OCI-LY7 (cell line): ENCODE results near the gene PDIA2. TPM values are rescaled to one million over a fixed set of nuclear protein-coding genes. Genes with fewer than 3 reads are reported as not detected.

Experiments
- BruUV-seq: library from RNA; stranded (reverse); fragments of 400-500 nt; replicated peaks from 2 replicates; lab custom pipeline; 2021; lab: Mats Ljungman, UMichigan
- CTCF ChIA-PET: fragments of 300-600 bp; sonication (Branson Sonifier 250); formaldehyde crosslinking; loops from one replicate; lab custom pipeline; 2022; ENCODE audit warnings: antibody characterized with exemption; ENCODE audit not compliant: unreplicated experiment; lab: Charles Lee
- POLR2A ChIA-PET: fragments of 300-600 bp; sonication (Branson Sonifier 250); formaldehyde crosslinking; loops from one replicate; lab custom pipeline; 2022; ENCODE audit warnings: antibody characterized with exemption; lab: Charles Lee
- DNase-seq: peaks from one replicate; pipeline ENCODE4 v3.0.0-alpha.2; 2015; ENCODE audit warnings: low spot score
- H2AFZ ChIP-seq: fragments of 200-600 bp; sonication (generic), shearing (Covaris generic); 2 replicates; pipeline ENCODE4 v1.6.1; 2014; ENCODE audit warnings: mild to moderate bottlenecking, antibody characterized with exemption, low read length, moderate library complexity
- H3K27ac ChIP-seq: fragments of 200-600 bp; sonication (generic); 2 replicates; pipeline ENCODE4 v1.5.1; 2014; ENCODE audit warnings: mixed run types, low read depth, mild to moderate bottlenecking, moderate library complexity, low read length, inconsistent platforms; ENCODE audit not compliant: poor library complexity, severe bottlenecking
- H3K36me3 ChIP-seq: fragments of 200-600 bp; sonication (generic); 2 replicates; pipeline ENCODE4 v1.6.1; 2014; ENCODE audit warnings: mild to moderate bottlenecking, antibody characterized with exemption, low read length, moderate library complexity, mixed read lengths; ENCODE audit not compliant: insufficient read depth
- H3K4me1 ChIP-seq: fragments of 200-600 bp; sonication (generic); 2 replicates; pipeline ENCODE4 v1.5.1; 2014; ENCODE audit warnings: mild to moderate bottlenecking, low read length; ENCODE audit not compliant: insufficient read depth, poor library complexity, severe bottlenecking
- H3K4me2 ChIP-seq: fragments of 200-600 bp; sonication (generic); 2 replicates; pipeline ENCODE4 v1.6.1; 2014; ENCODE audit warnings: mild to moderate bottlenecking, low read length
- H3K4me3 ChIP-seq: fragments of 200-600 bp; sonication (generic); 2 replicates; pipeline ENCODE4 v1.5.1; 2014; ENCODE audit warnings: mild to moderate bottlenecking, low read depth, low read length; ENCODE audit not compliant: poor library complexity, severe bottlenecking
- H3K79me2 ChIP-seq: fragments of 200-600 bp; sonication (generic); 2 replicates; pipeline ENCODE4 v1.6.1; 2016; ENCODE audit warnings: low read depth, mild to moderate bottlenecking, low read length, moderate library complexity, mixed read lengths; ENCODE audit not compliant: insufficient read depth
- H3K9me2 ChIP-seq: fragments of 200-600 bp; sonication (generic); 2 replicates; pipeline ENCODE4 v1.6.1; 2016; ENCODE audit warnings: mild to moderate bottlenecking, low read length, mixed read lengths; ENCODE audit not compliant: insufficient read depth
- H3K9me3 ChIP-seq: fragments of 200-600 bp; sonication (generic); 2 replicates; pipeline ENCODE4 v1.6.1; 2014; ENCODE audit warnings: mild to moderate bottlenecking, mixed run types, low read length, mixed read lengths
- H4K20me1 ChIP-seq: fragments of 200-600 bp; sonication (generic); 2 replicates; pipeline ENCODE4 v1.6.1; 2014; ENCODE audit warnings: mild to moderate bottlenecking, antibody characterized with exemption, low read length, moderate library complexity, mixed read lengths; ENCODE audit not compliant: insufficient read depth
- CTCF ChIP-seq: fragments of 200-600 bp; sonication (generic); conservative IDR thresholded peaks from 2 replicates; pipeline ENCODE4 v1.5.1; 2014; ENCODE audit warnings: mild to moderate bottlenecking, antibody characterized with exemption, low read length, moderate library complexity, mixed read lengths
- EZH2phosphoT487 ChIP-seq: fragments of 200-600 bp; sonication (generic); IDR thresholded peaks from 2 replicates; pipeline ENCODE4 v1.6.1; 2018; ENCODE audit warnings: low read depth, borderline replicate concordance, mild to moderate bottlenecking, mixed run types, antibody characterized with exemption, low read length, moderate library complexity, mixed read lengths
- intact Hi-C: fragments of 100-400 bp; cut with micrococcal nuclease; formaldehyde crosslinking; loops from one replicate; pipeline ENCODE4 v1.10.0; 2022; ENCODE audit not compliant: unreplicated experiment
- total RNA-seq, 2 experiments: library from RNA; depleted of rRNA in 1 of 2; stranded (reverse); fragments of >200 nt in 1 of 2; shearing (Covaris generic) in 1 of 2; gene quantifications; 2 replicates each; pipeline ENCODE4 v1.2.3, GENCODE V29; 2014 to 2022

The PDIA2 gene
- total RNA-seq, 2 experiments from 2014 or later: not detected

GRCh38 chr16:303760-304505 is 21.0 kb downstream of the PDIA2 start:
- DNase-seq: no peak
- TF ChIP-seq EZH2phosphoT487 (no peak), CTCF (0 out of 2 replicates have a peak, but pooled peaks have one; percentile 27)
- BruUV-seq: no TSS peak
- no peaks in the 10 kb centered on the region for H3K9me3 ChIP-seq
- no peaks in the 10 kb centered on the region for H4K20me1 ChIP-seq
- peaks cover 8% of the 10 kb centered on the region; the same call in 1 of the 2 replicates for H3K36me3 ChIP-seq
- H2AFZ ChIP-seq: no peak overlapping the region
- intact Hi-C loops: no loop called here
- H3K27ac ChIP-seq: no peak overlapping the region
- no peak overlapping the region for H3K4me3 ChIP-seq
- H3K4me1 ChIP-seq: no peaks in the 10 kb centered on the region
- no peaks in the 10 kb centered on the region for H3K79me2 ChIP-seq
- no peak overlapping the region for H3K4me2 ChIP-seq
- POLR2A ChIA-PET: no interaction called here
- CTCF ChIA-PET: no interaction called here
- no peaks in the 10 kb centered on the region for H3K9me2 ChIP-seq

GRCh38 chr16:305916-306626 is 23.1 kb downstream of the PDIA2 start:
- Histone ChIP-seq H4K20me1 (no peaks in the 10 kb centered on the region), H3K4me1 (no peaks in the 10 kb centered on the region), H2AFZ (no peak overlapping the region), H3K4me3 (no peak overlapping the region), H3K9me3 (no peaks in the 10 kb centered on the region), H3K27ac (no peak overlapping the region), H3K9me2 (no peaks in the 10 kb centered on the region), H3K4me2 (no peak overlapping the region), H3K79me2 (no peaks in the 10 kb centered on the region), H3K36me3 (peaks cover 8% of the 10 kb centered on the region; the same call in 1 of the 2 replicates)
- CTCF ChIA-PET: no interaction called here
- POLR2A ChIA-PET: no interaction called here
- no peak for DNase-seq
- TF ChIP-seq CTCF: no peak
- TF ChIP-seq EZH2phosphoT487: no peak
- intact Hi-C loops: no loop called here
- BruUV-seq: no TSS peak
